ENCODE measurements around the gene NEK10.

Gene NEK10

DNA sequence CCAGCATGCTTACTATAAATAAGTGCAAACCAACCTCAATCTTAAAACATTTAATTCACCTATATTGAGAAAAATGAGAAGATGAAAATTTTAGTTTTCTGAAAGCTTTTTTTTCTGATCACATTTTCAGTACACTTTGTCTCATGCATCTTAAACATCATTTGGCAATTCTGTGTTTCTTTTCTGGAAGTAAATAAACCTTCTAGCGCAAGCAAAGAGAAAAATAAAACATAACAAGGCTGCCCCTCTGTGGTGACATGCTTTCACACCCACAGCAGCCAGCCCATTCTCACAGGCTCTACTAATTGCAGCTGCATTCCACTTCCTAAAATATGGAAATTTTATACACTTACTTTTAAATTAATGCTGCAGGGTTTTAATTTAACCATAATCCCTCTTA, 90.1 kb downstream of the NEK10 start:
- TF ChIP-seq CTCF (IDR thresholded peaks at IDR 0.05; ENCODE audit: low read depth, low read length, missing control alignments) = no peak
- DNase-seq (ENCODE audit: low read depth) = no peak
- no peak overlapping the region for H3K4me3 ChIP-seq (ENCODE audit: low read depth, low read length)

GRCh38 chr3:27278383-27279055, 90.7 kb downstream of the NEK10 start:
- DNase-seq (ENCODE audit: low read depth) = no peak
- no peak overlapping the region for H3K4me3 ChIP-seq (ENCODE audit: low read depth, low read length)
- TF ChIP-seq CTCF (IDR thresholded peaks at IDR 0.05; ENCODE audit: low read depth, low read length, missing control alignments) = no peak

- no peak for DNase-seq (ENCODE audit: low read depth)
- TF ChIP-seq CTCF (IDR thresholded peaks at IDR 0.05; ENCODE audit: low read depth, low read length, missing control alignments) = no peak
- no peak overlapping the region for H3K4me3 ChIP-seq (ENCODE audit: low read depth, low read length)
These were observed 93.7 kb downstream of the NEK10 start for GRCh38 chr3:27275441-27275990.

DNA sequence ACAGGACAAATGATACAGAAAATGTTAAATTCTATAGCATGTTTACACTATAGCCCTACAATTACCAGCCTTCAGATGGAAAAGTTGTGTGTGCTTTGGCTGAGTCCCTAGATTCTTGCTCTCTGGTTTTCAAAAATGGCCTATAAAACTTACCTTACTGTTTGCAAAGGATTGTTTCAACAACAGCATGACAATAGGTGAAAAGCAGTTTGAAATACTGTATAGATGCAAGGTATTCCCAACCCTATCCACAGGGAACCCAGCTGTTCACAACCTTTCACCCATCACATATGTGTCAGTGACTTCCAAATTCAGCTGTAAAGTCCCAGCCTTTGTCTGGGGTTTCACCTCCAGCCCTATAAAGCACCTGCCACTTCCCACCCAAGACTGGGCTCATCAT, 97.3 kb downstream of the NEK10 start:
- no peak overlapping the region for H3K4me3 ChIP-seq (ENCODE audit: low read depth, low read length)
- TF ChIP-seq CTCF (IDR thresholded peaks at IDR 0.05; ENCODE audit: low read depth, low read length, missing control alignments) = no peak
- DNase-seq (ENCODE audit: low read depth) = no peak

DNA sequence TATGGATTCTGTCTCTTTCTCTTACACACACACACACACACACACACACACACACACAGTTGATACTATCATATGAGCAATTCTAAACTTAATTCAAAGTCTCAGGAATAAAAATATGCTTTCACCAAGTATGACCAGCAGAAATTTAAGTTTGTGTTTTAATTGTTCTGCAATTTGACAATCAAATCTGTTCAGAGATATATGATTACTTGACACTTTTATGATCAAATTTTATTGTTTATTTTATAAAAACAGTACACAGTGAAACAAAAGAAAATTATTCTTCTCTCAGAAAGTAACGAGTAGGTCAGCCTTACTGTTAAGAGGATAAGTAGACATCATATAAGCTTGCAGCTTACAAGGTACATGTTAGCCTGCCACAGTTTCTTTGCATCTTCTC, 114.3 kb downstream of the NEK10 start:
- no peak for DNase-seq (ENCODE audit: low read depth)
- no peak for TF ChIP-seq CTCF (IDR thresholded peaks at IDR 0.05; ENCODE audit: low read depth, low read length, missing control alignments)

GRCh38 chr3:27253831-27254230, 115.4 kb downstream of the NEK10 start:
- DNase-seq (ENCODE audit: low read depth) = peak; percentile 4
- no peak overlapping the region for H3K4me3 ChIP-seq (ENCODE audit: low read depth, low read length)
- TF ChIP-seq CTCF (IDR thresholded peaks at IDR 0.05; ENCODE audit: low read depth, low read length, missing control alignments) = peak; percentile 57

More for the DNA sequence above, 114.3 kb downstream of the NEK10 start:
- H3K4me3 ChIP-seq (ENCODE audit: low read depth, low read length) = no peak overlapping the region

GRCh38 chr3:27253391-27253790, 115.8 kb downstream of the NEK10 start:
- DNase-seq (ENCODE audit: low read depth) = no peak
- H3K4me3 ChIP-seq (ENCODE audit: low read depth, low read length) = no peak overlapping the region
- TF ChIP-seq CTCF (IDR thresholded peaks at IDR 0.05; ENCODE audit: low read depth, low read length, missing control alignments) = no peak

Measured in GM12864 (cell line).